SK-N-SH treated with all-trans-retinoic acid at 6 μM for 48 hours (cell line): ENCODE data around the gene ZNF625.

Source experiments
- ATAC-seq: fragments of 200-7000 bp; cut with Tn5 transposase; 3 replicates; pipeline ENCODE4 v1.9.1; 2020; ENCODE audit warnings: mild to moderate bottlenecking, moderate library complexity
- ARNTL ChIP-seq: fragments of 450-650 bp; formaldehyde crosslinking; IDR thresholded peaks from 2 replicates; pipeline ENCODE4 v1.5.0; 2020; ENCODE audit warnings: low read depth, mild to moderate bottlenecking, moderate library complexity, borderline replicate concordance
- BACH2 ChIP-seq: fragments of 250-450 bp; sonication (Bioruptor Pico); IDR thresholded peaks from 2 replicates; pipeline ENCODE4 v1.9.0; 2021; ENCODE audit warnings: mild to moderate bottlenecking, borderline replicate concordance
- CSDC2 ChIP-seq: fragments of 250-450 bp; sonication (Bioruptor Pico); IDR thresholded peaks from 2 replicates; pipeline ENCODE4 v1.5.0; 2020; ENCODE audit warnings: mild to moderate bottlenecking, moderate library complexity
- CSRNP3 ChIP-seq: fragments of 250-450 bp; sonication (Bioruptor Pico); IDR thresholded peaks from 2 replicates; pipeline ENCODE4 v1.5.1; 2021; ENCODE audit warnings: mild to moderate bottlenecking, moderate library complexity
- ESRRG ChIP-seq: fragments of 250-450 bp; sonication (Bioruptor Pico); IDR thresholded peaks from 2 replicates; pipeline ENCODE4 v1.6.1; 2021; ENCODE audit warnings: mild to moderate bottlenecking
- GLIS3 ChIP-seq: fragments of 250-450 bp; sonication (Bioruptor Pico); IDR thresholded peaks from 2 replicates; pipeline ENCODE4 v1.5.0; 2020; ENCODE audit warnings: mild to moderate bottlenecking, moderate library complexity
- ISL1 ChIP-seq: fragments of 250-450 bp; sonication (Bioruptor Pico); IDR thresholded peaks from 2 replicates; pipeline ENCODE4 v2.1.2; 2022; ENCODE audit warnings: mild to moderate bottlenecking, moderate library complexity
- OSR1 ChIP-seq: fragments of 250-450 bp; sonication (Bioruptor Pico); IDR thresholded peaks from 2 replicates; pipeline ENCODE4 v1.8.0; 2022; ENCODE audit warnings: moderate library complexity, mild to moderate bottlenecking, inconsistent platforms
- POU6F1 ChIP-seq: fragments of 250-450 bp; sonication (Bioruptor Pico); IDR thresholded peaks from 2 replicates; pipeline ENCODE4 v1.8.0; 2021; ENCODE audit warnings: low read depth, mild to moderate bottlenecking, moderate library complexity, borderline replicate concordance
- PPARA ChIP-seq: fragments of 250-450 bp; sonication (Bioruptor Pico); IDR thresholded peaks from 2 replicates; pipeline ENCODE4 v1.5.0; 2020; ENCODE audit warnings: mild to moderate bottlenecking, borderline replicate concordance
- RARB ChIP-seq: fragments of 250-450 bp; sonication (Bioruptor Pico); IDR thresholded peaks from 2 replicates; pipeline ENCODE4 v1.8.0; 2021; ENCODE audit warnings: mild to moderate bottlenecking, moderate library complexity
- SNAI2 ChIP-seq: fragments of 250-450 bp; sonication (Bioruptor Pico); IDR thresholded peaks from 2 replicates; pipeline ENCODE4 v1.5.0; 2020; ENCODE audit warnings: mild to moderate bottlenecking, moderate library complexity
- TCF4 ChIP-seq: fragments of 250-450 bp; sonication (Bioruptor Pico); IDR thresholded peaks from 2 replicates; pipeline ENCODE4 v1.8.0; 2021; ENCODE audit warnings: mild to moderate bottlenecking, moderate library complexity, borderline replicate concordance
- TSHZ2 ChIP-seq: fragments of 250-450 bp; sonication (Bioruptor Pico); IDR thresholded peaks from 2 replicates; pipeline ENCODE4 v1.5.0; 2020; ENCODE audit warnings: mild to moderate bottlenecking, moderate library complexity
- ZC3H10 ChIP-seq: fragments of 250-450 bp; sonication (Bioruptor Pico); IDR thresholded peaks from 2 replicates; pipeline ENCODE4 v1.5.1; 2021; ENCODE audit warnings: mild to moderate bottlenecking, moderate library complexity
- ZFP3 ChIP-seq: fragments of 250-450 bp; sonication (Bioruptor Pico); IDR thresholded peaks from 2 replicates; pipeline ENCODE4 v1.5.0; 2020; ENCODE audit warnings: mild to moderate bottlenecking, moderate library complexity
- ZFP30 ChIP-seq: fragments of 450-650 bp; formaldehyde crosslinking; IDR thresholded peaks from 2 replicates; pipeline ENCODE4 v1.5.0; 2022; ENCODE audit warnings: mild to moderate bottlenecking, moderate library complexity
- ZNF565 ChIP-seq: fragments of 450-650 bp; formaldehyde crosslinking; conservative IDR thresholded peaks from 2 replicates; pipeline ENCODE4 v1.5.0; 2020; ENCODE audit warnings: low read depth, mild to moderate bottlenecking, moderate library complexity
- ZNF70 ChIP-seq: fragments of 450-650 bp; formaldehyde crosslinking; IDR thresholded peaks from 2 replicates; pipeline ENCODE4 v1.5.0; 2020; ENCODE audit warnings: mild to moderate bottlenecking, moderate library complexity
- ZNF8 ChIP-seq: fragments of 450-650 bp; formaldehyde crosslinking; IDR thresholded peaks from 2 replicates; pipeline ENCODE4 v1.5.0; 2020; ENCODE audit warnings: mild to moderate bottlenecking, moderate library complexity
- TF ChIP-seq, protein P1 (sequence below): fragments of 250-450 bp; sonication (Bioruptor Pico); IDR thresholded peaks from 2 replicates; pipeline ENCODE4 v1.8.0; 2020; ENCODE audit warnings: mild to moderate bottlenecking, moderate library complexity, borderline replicate concordance
- TF ChIP-seq, protein P2 (sequence below): fragments of 250-450 bp; sonication (Bioruptor Pico); IDR thresholded peaks from 2 replicates; pipeline ENCODE4 v1.5.1; 2020; ENCODE audit warnings: low read depth, mild to moderate bottlenecking, moderate library complexity

ZNF625 gene

GRCh38 chr19:12139269-12139668 lies 17.3 kb downstream of the ZNF625 start:
- 0 out of 3 replicates have a peak, but pooled peaks have one; percentile 2 for ATAC-seq
- TF ChIP-seq ISL1 (no peak), OSR1 (CRISPR knock-in tag) (no peak), TCF4 (CRISPR knock-in tag) (no peak), ZFP30 (CRISPR knock-in tag) (no peak), CSDC2 (CRISPR knock-in tag) (no peak), ZNF565 (no peak), BACH2 (no peak), ESRRG (CRISPR knock-in tag) (no peak)

GRCh38 chr19:12137221-12137940 lies 19.2 kb downstream of the ZNF625 start:
- no peak for ATAC-seq
- TF ChIP-seq ZNF565: no peak
- no peak for TF ChIP-seq ISL1
- no peak for TF ChIP-seq PPARA (CRISPR knock-in tag)
- TF ChIP-seq TSHZ2: no peak
- TF ChIP-seq ZFP3 (CRISPR knock-in tag): no peak
- TF ChIP-seq ZNF70 (CRISPR knock-in tag): no peak
- TF ChIP-seq, protein P1, sequence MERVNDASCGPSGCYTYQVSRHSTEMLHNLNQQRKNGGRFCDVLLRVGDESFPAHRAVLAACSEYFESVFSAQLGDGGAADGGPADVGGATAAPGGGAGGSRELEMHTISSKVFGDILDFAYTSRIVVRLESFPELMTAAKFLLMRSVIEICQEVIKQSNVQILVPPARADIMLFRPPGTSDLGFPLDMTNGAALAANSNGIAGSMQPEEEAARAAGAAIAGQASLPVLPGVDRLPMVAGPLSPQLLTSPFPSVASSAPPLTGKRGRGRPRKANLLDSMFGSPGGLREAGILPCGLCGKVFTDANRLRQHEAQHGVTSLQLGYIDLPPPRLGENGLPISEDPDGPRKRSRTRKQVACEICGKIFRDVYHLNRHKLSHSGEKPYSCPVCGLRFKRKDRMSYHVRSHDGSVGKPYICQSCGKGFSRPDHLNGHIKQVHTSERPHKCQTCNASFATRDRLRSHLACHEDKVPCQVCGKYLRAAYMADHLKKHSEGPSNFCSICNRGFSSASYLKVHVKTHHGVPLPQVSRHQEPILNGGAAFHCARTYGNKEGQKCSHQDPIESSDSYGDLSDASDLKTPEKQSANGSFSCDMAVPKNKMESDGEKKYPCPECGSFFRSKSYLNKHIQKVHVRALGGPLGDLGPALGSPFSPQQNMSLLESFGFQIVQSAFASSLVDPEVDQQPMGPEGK (CRISPR knock-in tag): no peak
- TF ChIP-seq BACH2: no peak
- TF ChIP-seq TCF4 (CRISPR knock-in tag): no peak
- TF ChIP-seq ZNF8 (CRISPR knock-in tag): no peak
- no peak for TF ChIP-seq OSR1 (CRISPR knock-in tag)
- TF ChIP-seq RARB: no peak
- no peak for TF ChIP-seq ZC3H10 (CRISPR knock-in tag)
- TF ChIP-seq, all 23 proteins: peak for 0

DNA sequence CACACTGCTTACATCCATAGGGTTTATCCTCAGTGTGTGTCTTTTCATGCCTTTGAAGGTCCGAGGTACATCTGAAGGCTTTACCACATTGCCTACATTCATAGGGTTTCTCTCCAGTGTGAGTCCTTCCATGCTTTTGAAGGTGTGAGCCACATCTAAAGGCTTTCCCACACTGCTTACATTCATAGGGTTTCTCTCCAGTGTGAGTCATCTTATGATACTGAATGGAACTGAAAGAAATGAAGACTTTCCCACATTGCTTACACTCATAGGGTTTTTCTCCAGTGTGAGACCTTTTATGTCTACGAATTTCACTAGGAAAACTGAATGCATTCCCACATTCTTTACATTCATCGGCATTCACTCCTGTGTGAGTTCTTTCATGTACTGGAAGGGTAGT lies 23.5 kb downstream of the ZNF625 start:
- TF ChIP-seq ZNF70 (CRISPR knock-in tag) (0 out of 2 replicates have a peak, but pooled peaks have one; percentile 25), ARNTL (CRISPR knock-in tag) (no peak)
- no peak for ATAC-seq

GRCh38 chr19:12126707-12127106 lies 29.8 kb downstream of the ZNF625 start:
- no peak for ATAC-seq
- TF ChIP-seq ZNF565: no peak
- TF ChIP-seq BACH2: no peak
- no peak for TF ChIP-seq SNAI2 (CRISPR knock-in tag)
- TF ChIP-seq ARNTL (CRISPR knock-in tag): no peak
- TF ChIP-seq ISL1: no peak
- no peak for TF ChIP-seq CSRNP3 (CRISPR knock-in tag)
- TF ChIP-seq ZFP3 (CRISPR knock-in tag): no peak
- TF ChIP-seq PPARA (CRISPR knock-in tag): no peak
- TF ChIP-seq, protein P1 (CRISPR knock-in tag): no peak
- no peak for TF ChIP-seq POU6F1 (CRISPR knock-in tag)
- TF ChIP-seq CSDC2 (CRISPR knock-in tag): no peak
- TF ChIP-seq GLIS3 (CRISPR knock-in tag): no peak
- no peak for TF ChIP-seq ZFP30 (CRISPR knock-in tag)
- no peak for TF ChIP-seq RARB
- TF ChIP-seq, protein P2, sequence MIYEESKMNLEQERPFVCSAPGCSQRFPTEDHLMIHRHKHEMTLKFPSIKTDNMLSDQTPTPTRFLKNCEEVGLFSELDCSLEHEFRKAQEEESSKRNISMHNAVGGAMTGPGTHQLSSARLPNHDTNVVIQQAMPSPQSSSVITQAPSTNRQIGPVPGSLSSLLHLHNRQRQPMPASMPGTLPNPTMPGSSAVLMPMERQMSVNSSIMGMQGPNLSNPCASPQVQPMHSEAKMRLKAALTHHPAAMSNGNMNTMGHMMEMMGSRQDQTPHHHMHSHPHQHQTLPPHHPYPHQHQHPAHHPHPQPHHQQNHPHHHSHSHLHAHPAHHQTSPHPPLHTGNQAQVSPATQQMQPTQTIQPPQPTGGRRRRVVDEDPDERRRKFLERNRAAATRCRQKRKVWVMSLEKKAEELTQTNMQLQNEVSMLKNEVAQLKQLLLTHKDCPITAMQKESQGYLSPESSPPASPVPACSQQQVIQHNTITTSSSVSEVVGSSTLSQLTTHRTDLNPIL: no peak
